Right cardiac atrium (tissue), 5 donors: ENCODE measurements around the gene PAQR5. TPM values are rescaled to one million over a fixed set of nuclear protein-coding genes. Genes with fewer than 3 reads are reported as not detected.
"Not testable (repeated sequence)": the region's sequence is repeated elsewhere in the genome, so short reads cannot be mapped to it uniquely, and the experiment has no call there.

Source experiments
- ATAC-seq, 2 donors: fragments of 200-7000 bp; cut with Tn5 transposase; one replicate each; pipeline versions ENCODE4 v1.8.0 to v1.9.1; 2020; ENCODE audit warnings: moderate library complexity in 2 of 2, mild to moderate bottlenecking in 1 of 2
- DNase-seq, 3 donors: peaks; one replicate each; pipeline ENCODE4 v3.0.0-alpha.2; 2020
- H3K27ac ChIP-seq: one replicate; pipeline ENCODE4 v1.5.1; 2013; ENCODE audit warnings: mild to moderate bottlenecking, low read length, control low read depth, moderate library complexity
- H3K27me3 ChIP-seq: one replicate; pipeline ENCODE4 v1.6.1; 2013; ENCODE audit not compliant: control insufficient read depth, insufficient read depth
- H3K4me1 ChIP-seq: one replicate; pipeline ENCODE4 v1.6.1; 2013; ENCODE audit warnings: low read length; ENCODE audit not compliant: control insufficient read depth, insufficient read depth
- H3K4me3 ChIP-seq: one replicate; pipeline ENCODE4 v1.5.1; 2013; ENCODE audit warnings: low read length, control low read depth
- H3K9me3 ChIP-seq: one replicate; pipeline ENCODE4 v1.6.1; 2013; ENCODE audit warnings: low read length; ENCODE audit not compliant: control insufficient read depth
- whole genome bisulfite sequencing: extraction: QIAGEN DNeasy Blood & Tissue Kit; methylation state at CpG from one replicate; pipeline ENCODE4 v1.1.7; 2013; 5-methylcytosine and 5-hydroxymethylcytosine counted together
- intact Hi-C, 4 donors: fragments of 100-400 bp; cut with DNase I; formaldehyde crosslinking; loops; one replicate each; pipeline versions ENCODE4 v1.11.0 to v1.14.0; 2022 to 2023
- polyA plus RNA-seq: library from polyadenylated mRNA; stranded (reverse); fragments of 200-250 nt; gene quantifications from one replicate; pipeline ENCODE4 v1.2.3, GENCODE V29; 2013
- total RNA-seq, 4 donors: library from RNA; stranded (reverse); fragmentation: NEBNext Ultra II Directional; extraction: Animal tissue kit (Norgen Biotek cat#: 25700); gene quantifications; one replicate each; pipeline ENCODE4 v1.2.1, GENCODE V29; 2021
- donor health status: healthy with polysubstance abuse.
- donor health status: DM: no; HTN: yes; CAD: no.
- donor health status: DM: no; HTN: no; CAD: no.
- donor health status: DM: no; HTN: yes; CAD: no; lungs with severe emphysema.
- donor health status: DM: yes; HTN: yes; CAD: no.

The PAQR5 gene
- total and polyA plus RNA-seq, 5 donors: 0.32 to 3.5 (median 0.42) TPM

GRCh38 chr15:69380726-69381105 lies 82.0 kb downstream of the PAQR5 start:
- DNase-seq (no peak), ATAC-seq (no peak)
- H3K27ac ChIP-seq: no peak overlapping the region
- intact Hi-C loops: no loop called here
- 92% methylated on average over 10 of the region's 10 CpGs for WGBS
- no peaks in the 10 kb centered on the region for H3K4me1 ChIP-seq
- no peaks in the 10 kb centered on the region for H3K27me3 ChIP-seq
- no peak overlapping the region for H3K4me3 ChIP-seq
- H3K9me3 ChIP-seq: no peaks in the 10 kb centered on the region

GRCh38 chr15:69382176-69382575 lies 83.5 kb downstream of the PAQR5 start:
- H3K4me1 ChIP-seq, intact Hi-C loops, DNase-seq, H3K4me3 ChIP-seq, ATAC-seq, H3K9me3 ChIP-seq, H3K27ac ChIP-seq, H3K27me3 ChIP-seq: not testable (repeated sequence)
- 96% methylated on average over 10 of the region's 10 CpGs for WGBS

GRCh38 chr15:69384066-69384465 lies 85.4 kb downstream of the PAQR5 start:
- H3K27me3 ChIP-seq, ATAC-seq, H3K9me3 ChIP-seq, DNase-seq, intact Hi-C loops, H3K4me1 ChIP-seq, H3K4me3 ChIP-seq, H3K27ac ChIP-seq: not testable (repeated sequence)
- 95% methylated on average over 16 of the region's 18 CpGs for WGBS

GRCh38 chr15:69384626-69385598 lies 86.2 kb downstream of the PAQR5 start:
- no peaks in the 10 kb centered on the region for H3K4me1 ChIP-seq
- no peak for DNase-seq
- 87% methylated on average over 12 of the region's 12 CpGs for WGBS
- H3K4me3 ChIP-seq: no peak overlapping the region
- ATAC-seq: no peak
- intact Hi-C loops: no loop called here
- H3K27me3 ChIP-seq: no peaks in the 10 kb centered on the region
- no peaks in the 10 kb centered on the region for H3K9me3 ChIP-seq
- H3K27ac ChIP-seq: no peak overlapping the region

- intact Hi-C loops: no loop called here
- WGBS: 97% methylated on average over 2 of the region's 2 CpGs
- no peak for ATAC-seq
- Histone ChIP-seq H3K27me3 (no peaks in the 10 kb centered on the region), H3K27ac (no peak overlapping the region), H3K4me1 (no peaks in the 10 kb centered on the region), H3K9me3 (no peaks in the 10 kb centered on the region), H3K4me3 (no peak overlapping the region)
- no peak for DNase-seq
These were observed 87.1 kb downstream of the PAQR5 start for GRCh38 chr15:69385831-69386230.

- ATAC-seq (no peak), DNase-seq (no peak)
- Histone ChIP-seq H3K4me1 (no peaks in the 10 kb centered on the region), H3K27me3 (no peaks in the 10 kb centered on the region), H3K27ac (no peak overlapping the region), H3K9me3 (no peaks in the 10 kb centered on the region), H3K4me3 (no peak overlapping the region)
- intact Hi-C loops: no loop called here
- WGBS: 81% methylated on average over 7 of the region's 7 CpGs
These were observed 87.6 kb downstream of the PAQR5 start for GRCh38 chr15:69386284-69386683.

- ATAC-seq (peak; percentile 67 to 88), DNase-seq (peak in 2 of 3 donors; percentile 30 to 71)
- no peak overlapping the region for H3K4me3 ChIP-seq
- no peaks in the 10 kb centered on the region for H3K9me3 ChIP-seq
- no peak overlapping the region for H3K27ac ChIP-seq
- H3K4me1 ChIP-seq: no peaks in the 10 kb centered on the region
- intact Hi-C loops: no loop called here
- H3K27me3 ChIP-seq: no peaks in the 10 kb centered on the region
- 57% methylated on average over 6 of the region's 6 CpGs for WGBS
These were observed 89.6 kb downstream of the PAQR5 start for GRCh38 chr15:69388260-69388705.

- intact Hi-C loops: no loop called here
- no peaks in the 10 kb centered on the region for H3K27me3 ChIP-seq
- ATAC-seq: no peak
- 87% methylated on average over 7 of the region's 7 CpGs for WGBS
- no peak for DNase-seq
- no peaks in the 10 kb centered on the region for H3K4me1 ChIP-seq
- H3K4me3 ChIP-seq: no peak overlapping the region
- no peak overlapping the region for H3K27ac ChIP-seq
- H3K9me3 ChIP-seq: no peaks in the 10 kb centered on the region
These were observed 90.7 kb downstream of the PAQR5 start for GRCh38 chr15:69389426-69389825.

GRCh38 chr15:69390575-69390974 lies 91.9 kb downstream of the PAQR5 start:
- no peak for DNase-seq
- intact Hi-C loops: loop anchor here in 1 of 4 donors (5.0 to 10.0 kb wide), 2 partner anchors 126 to 333 kb away; no protein-coding TSS in a partner anchor
- Histone ChIP-seq H3K4me3 (no peak overlapping the region), H3K9me3 (no peaks in the 10 kb centered on the region), H3K27ac (no peak overlapping the region), H3K4me1 (no peaks in the 10 kb centered on the region), H3K27me3 (no peaks in the 10 kb centered on the region)
- no peak for ATAC-seq
- 95% methylated on average over 2 of the region's 2 CpGs for WGBS

GRCh38 chr15:69391046-69391757 lies 92.5 kb downstream of the PAQR5 start:
- ATAC-seq (no peak), DNase-seq (no peak)
- Histone ChIP-seq H3K4me3 (no peak overlapping the region), H3K27me3 (no peaks in the 10 kb centered on the region), H3K27ac (no peak overlapping the region), H3K4me1 (no peaks in the 10 kb centered on the region), H3K9me3 (no peaks in the 10 kb centered on the region)
- intact Hi-C loops: loop anchor here in 1 of 4 donors (5.0 to 10.0 kb wide), 2 partner anchors 126 to 334 kb away; no protein-coding TSS in a partner anchor
- 93% methylated on average over 11 of the region's 11 CpGs for WGBS

GRCh38 chr15:69392352-69392751 lies 93.6 kb downstream of the PAQR5 start:
- H3K27me3 ChIP-seq: no peaks in the 10 kb centered on the region
- H3K4me3 ChIP-seq: no peak overlapping the region
- no peak for DNase-seq
- no peak overlapping the region for H3K27ac ChIP-seq
- no peaks in the 10 kb centered on the region for H3K4me1 ChIP-seq
- ATAC-seq: no peak
- intact Hi-C loops: loop anchor here in 1 of 4 donors (5.0 to 10.0 kb wide), 2 partner anchors 128 to 335 kb away; no protein-coding TSS in a partner anchor
- no peaks in the 10 kb centered on the region for H3K9me3 ChIP-seq
- WGBS: 65% methylated on average over 4 of the region's 4 CpGs
